GM23338 (cell line): ENCODE results near the gene GLB1L. TPM values are rescaled to one million over a fixed set of nuclear protein-coding genes. Genes with fewer than 3 reads are reported as not detected.

ENCODE experiments used
- ATAC-seq: fragments of 200-7000 bp; cut with Tn5 transposase; 3 replicates; pipeline ENCODE4 v1.9.1; 2020
- DNase-seq: peaks from one replicate; pipeline ENCODE4 v3.0.0-alpha.2; 2015; ENCODE audit warnings: low spot score
- H2AFZ ChIP-seq: fragments of 200-600 bp; sonication (generic); 2 replicates; pipeline ENCODE4 v1.8.0; 2016; ENCODE audit warnings: antibody characterized with exemption, mild to moderate bottlenecking, moderate library complexity
- H3F3A ChIP-seq: fragments of 200-600 bp; sonication (generic); replicated peaks from 2 replicates; pipeline ENCODE4 v1.8.0; 2017; ENCODE audit warnings: antibody characterized with exemption, mixed run types, low read depth
- H3K27ac ChIP-seq: fragments of 200-600 bp; sonication (generic); 2 replicates; pipeline ENCODE4 v1.6.1; 2016; ENCODE audit warnings: low read depth
- H3K27me3 ChIP-seq: fragments of 200-600 bp; sonication (generic); 2 replicates; pipeline ENCODE4 v1.8.0; 2016; ENCODE audit warnings: mild to moderate bottlenecking, mixed run types, moderate library complexity; ENCODE audit not compliant: insufficient read depth
- H3K36me3 ChIP-seq: fragments of 200-600 bp; sonication (generic); 2 replicates; pipeline ENCODE4 v1.8.0; 2016; ENCODE audit warnings: mild to moderate bottlenecking; ENCODE audit not compliant: insufficient read depth
- H3K4me1 ChIP-seq: fragments of 200-600 bp; sonication (generic); 2 replicates; pipeline ENCODE4 v1.8.0; 2016; ENCODE audit warnings: mild to moderate bottlenecking, moderate library complexity; ENCODE audit not compliant: insufficient read depth
- H3K4me2 ChIP-seq: fragments of 200-600 bp; sonication (generic); 2 replicates; pipeline ENCODE4 v1.7.1; 2017; ENCODE audit warnings: mixed run types
- H3K4me3 ChIP-seq: fragments of 200-600 bp; sonication (generic); 2 replicates; pipeline ENCODE4 v1.6.1; 2016; ENCODE audit warnings: mixed run types
- H3K79me2 ChIP-seq: fragments of 200-600 bp; sonication (generic); replicated peaks from 2 replicates; pipeline ENCODE4 v1.8.0; 2017; ENCODE audit warnings: mild to moderate bottlenecking; ENCODE audit not compliant: insufficient read depth
- H3K9me2 ChIP-seq: fragments of 200-600 bp; sonication (generic); 2 replicates; pipeline ENCODE4 v1.8.0; 2017; ENCODE audit not compliant: insufficient read depth
- H4K20me1 ChIP-seq: fragments of 200-600 bp; sonication (generic); replicated peaks from 2 replicates; pipeline ENCODE4 v1.8.0; 2017; ENCODE audit warnings: mild to moderate bottlenecking; ENCODE audit not compliant: insufficient read depth
- H3K27ac Mint-ChIP-seq: 2 replicates; pipeline ENCODE4 v1.8.0; 2020; ENCODE audit warnings: inconsistent platforms, mild to moderate bottlenecking, moderate library complexity, mixed read lengths
- H3K27me3 Mint-ChIP-seq: 3 replicates; pipeline ENCODE4 v1.8.0; 2022; ENCODE audit warnings: low read depth, mild to moderate bottlenecking, moderate library complexity, mixed read lengths, inconsistent platforms; ENCODE audit not compliant: insufficient read depth, poor library complexity
- H3K36me3 Mint-ChIP-seq: 3 replicates; pipeline ENCODE4 v1.8.0; 2021; ENCODE audit warnings: low read depth, mild to moderate bottlenecking, inconsistent platforms, moderate library complexity, mixed read lengths
- H3K4me1 Mint-ChIP-seq: 3 replicates; pipeline ENCODE4 v1.8.0; 2020; ENCODE audit warnings: mild to moderate bottlenecking, inconsistent platforms, mixed read lengths
- H3K4me3 Mint-ChIP-seq: 3 replicates; pipeline ENCODE4 v1.8.0; 2021; ENCODE audit warnings: moderate library complexity, mild to moderate bottlenecking, inconsistent platforms, mixed read lengths
- H3K9me3 Mint-ChIP-seq: 3 replicates; pipeline ENCODE4 v1.8.0; 2020; ENCODE audit warnings: moderate library complexity, mild to moderate bottlenecking, inconsistent platforms, mixed read lengths
- CREB1 ChIP-seq: fragments of 250-450 bp; sonication (Bioruptor Pico); IDR thresholded peaks from 2 replicates; pipeline ENCODE4 v1.5.0; 2020; ENCODE audit warnings: low read depth, mild to moderate bottlenecking, moderate library complexity
- ETS1 ChIP-seq: IDR thresholded peaks from 2 replicates; pipeline ENCODE4 v1.6.1; 2016; ENCODE audit warnings: antibody characterized with exemption
- EZH2 ChIP-seq: fragments of 200-600 bp; sonication (generic); IDR thresholded peaks from one replicate; pipeline ENCODE4 v1.8.0; 2017; ENCODE audit warnings: antibody characterized with exemption, mild to moderate bottlenecking, low read depth; ENCODE audit not compliant: unreplicated experiment
- EZH2phosphoT487 ChIP-seq: fragments of 200-600 bp; sonication (generic); IDR thresholded peaks from one replicate; pipeline ENCODE4 v1.8.1; 2018; ENCODE audit warnings: antibody characterized with exemption; ENCODE audit not compliant: unreplicated experiment
- JUNB ChIP-seq: IDR thresholded peaks from one replicate; pipeline ENCODE4 v1.6.1; 2016; ENCODE audit warnings: antibody characterized with exemption; ENCODE audit not compliant: unreplicated experiment
- NANOG ChIP-seq: IDR thresholded peaks from 2 replicates; pipeline ENCODE4 v1.6.1; 2016; ENCODE audit warnings: antibody characterized with exemption, borderline replicate concordance
- POLR2AphosphoS5 ChIP-seq: IDR thresholded peaks from 2 replicates; pipeline ENCODE4 v1.6.1; 2016; ENCODE audit warnings: antibody characterized with exemption, low read depth
- STAT1 ChIP-seq: IDR thresholded peaks from one replicate; pipeline ENCODE4 v1.6.1; 2016; ENCODE audit warnings: antibody characterized with exemption; ENCODE audit not compliant: unreplicated experiment
- ZNF114 ChIP-seq: fragments of 250-450 bp; sonication (Bioruptor Pico); IDR thresholded peaks from 2 replicates; pipeline ENCODE4 v1.5.0; 2020; ENCODE audit warnings: mild to moderate bottlenecking, moderate library complexity
- ZNF331 ChIP-seq: fragments of 250-450 bp; sonication (Bioruptor Pico); IDR thresholded peaks from 2 replicates; pipeline ENCODE4 v1.5.0; 2020; ENCODE audit warnings: low read depth, mild to moderate bottlenecking, moderate library complexity
- ZNF462 ChIP-seq: fragments of 250-450 bp; sonication (Bioruptor Pico); IDR thresholded peaks from 2 replicates; pipeline ENCODE4 v1.5.0; 2020; ENCODE audit warnings: mild to moderate bottlenecking, moderate library complexity
- polyA plus RNA-seq: library from polyadenylated mRNA; unstranded; fragments of >200 nt; fragmentation: Nextera tagmentation; extraction: Ambion mirVana; gene quantifications from 2 replicates; pipeline ENCODE4 v1.2.1, GENCODE V29; 2016
- total RNA-seq: library from RNA; depleted of rRNA; stranded (reverse); fragments of >200 nt; shearing (Covaris generic); gene quantifications from 2 replicates; pipeline ENCODE4 v1.2.3, GENCODE V29; 2014

The GLB1L gene
- total and polyA plus RNA-seq, 2 experiments from 2014 or later, result 1.7 to 5.4 TPM

- TF ChIP-seq ZNF462 (CRISPR knock-in tag) (no peak), POLR2AphosphoS5 (no peak), ETS1 (no peak), STAT1 (no peak), ZNF114 (CRISPR knock-in tag) (no peak), CREB1 (CRISPR knock-in tag) (no peak), JUNB (no peak), EZH2 (no peak), ZNF331 (CRISPR knock-in tag) (no peak), EZH2phosphoT487 (no peak), NANOG (no peak)
Observed at GRCh38 chr2:219245899-219246230, 621 bp upstream of the GLB1L start (continued).

- H3K79me2 ChIP-seq, result 0 out of 2 replicates have a peak, but pooled peaks cover 4% of the 10 kb centered on the region
- H3K4me3 ChIP-seq, result peak overlapping the region; percentile 83
- H3K9me2 ChIP-seq, result no peaks in the 10 kb centered on the region
- peaks cover 8% of the 10 kb centered on the region for H3K27me3 Mint-ChIP-seq
- peaks cover 8% of the 10 kb centered on the region for H3K4me1 ChIP-seq
- peak overlapping the region; percentile 95 for H3K4me2 ChIP-seq
- ATAC-seq, result no peak
- peaks cover 23% of the 10 kb centered on the region for H3K4me1 Mint-ChIP-seq
- H3K36me3 Mint-ChIP-seq, result peaks cover 22% of the 10 kb centered on the region
- H3K27ac ChIP-seq, result no peak overlapping the region
- DNase-seq, result no peak
- H3K27me3 ChIP-seq, result no peaks in the 10 kb centered on the region
- H3K27ac Mint-ChIP-seq, result peak overlapping the region; percentile 86
- no peaks in the 10 kb centered on the region for H3K9me3 Mint-ChIP-seq
- peak overlapping the region; percentile 91; the same call in 1 of the 2 replicates for H2AFZ ChIP-seq
- no peaks in the 10 kb centered on the region for H3K36me3 ChIP-seq
- H3F3A ChIP-seq, result no peaks in the 10 kb centered on the region
- no peaks in the 10 kb centered on the region for H4K20me1 ChIP-seq
- peak overlapping the region; percentile 96 for H3K4me3 Mint-ChIP-seq
- TF ChIP-seq POLR2AphosphoS5 (no peak), ZNF462 (CRISPR knock-in tag) (no peak), CREB1 (CRISPR knock-in tag) (no peak)
Observed at GRCh38 chr2:219244789-219245147, 476 bp downstream of the GLB1L start.
